Measurements from ENCODE around the gene KIAA1671.

- no peak for TF ChIP-seq CTCF (conservative IDR thresholded peaks at IDR 0.05; ENCODE audit: low read length)
- no peak for TF ChIP-seq EZH2phosphoT487 (IDR thresholded peaks at IDR 0.05; ENCODE audit: borderline replicate concordance)
These were observed 215.5 kb downstream of the KIAA1671 start for GRCh38 chr22:25167834-25168601.

All from Loucy (cell line).